Lung microvascular endothelial cell (primary cell): ENCODE results near the gene FAHD2A. TPM values are rescaled to one million over a fixed set of nuclear protein-coding genes. Genes with fewer than 3 reads are reported as not detected.
A peak's percentile ranks its signal among the peaks of the same experiment; 100 is the strongest.
"Not testable (repeated sequence)": the region's sequence is repeated elsewhere in the genome, so short reads cannot be mapped to it uniquely, and the experiment has no call there.

ENCODE experiments used
- DNase-seq, 2 donors: peaks; one replicate each; pipeline versions ENCODE4 v3.0.0 to v3.0.0-alpha.2; 2010; ENCODE audit warnings: low read depth in 2 of 2
- total RNA-seq: library from RNA; depleted of rRNA; stranded (reverse); fragments of >200 nt; gene quantifications from 2 replicates; pipeline ENCODE4 v1.2.1, GENCODE V29; 2014

The FAHD2A gene
- total RNA-seq, 1 donor from 2014 or later, result 19.8 TPM

- DNase-seq, result peak; percentile 36 to 62
Observed at GRCh38 chr2:95389245-95390119, 13.0 kb upstream of the FAHD2A start.

- no peak for DNase-seq
Observed at GRCh38 chr2:95390272-95390880, 12.1 kb upstream of the FAHD2A start.

GRCh38 chr2:95390881-95391321, 11.6 kb upstream of the FAHD2A start:
- DNase-seq, result no peak

DNA sequence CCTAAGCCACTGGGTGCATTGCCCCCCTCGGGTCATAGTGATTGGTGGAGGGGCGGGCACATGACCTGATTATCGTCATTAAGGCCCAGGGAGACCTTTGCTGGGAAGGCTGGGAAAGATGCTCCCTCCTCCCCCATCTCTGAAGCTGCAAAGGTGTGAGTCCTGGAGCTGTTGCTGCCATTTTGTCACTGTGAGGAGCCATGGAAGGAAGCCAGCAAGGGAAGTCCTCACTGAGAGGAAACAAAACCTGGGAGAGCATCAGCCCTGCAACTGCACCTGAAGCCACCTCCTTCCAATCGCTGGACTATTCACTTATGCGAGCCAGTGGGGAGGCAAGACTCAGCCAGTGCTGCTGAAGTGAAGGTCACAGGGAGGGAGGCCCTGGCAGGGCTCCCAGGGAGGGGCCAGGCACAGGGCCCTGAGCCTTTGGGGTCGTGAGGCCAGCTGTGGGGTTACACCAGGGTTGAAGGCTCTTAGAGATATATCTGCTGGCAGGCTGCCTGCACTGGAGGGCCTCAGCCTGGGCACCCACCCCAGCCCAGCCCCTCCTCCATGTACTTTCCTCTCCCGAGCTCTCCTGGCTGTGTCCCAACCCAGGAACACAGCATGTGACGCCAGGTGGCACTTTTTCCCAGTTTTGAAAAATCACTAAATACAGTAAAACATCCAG, 10.7 kb upstream of the FAHD2A start:
- no peak for DNase-seq

- no peak for DNase-seq
Observed at GRCh38 chr2:95392320-95392719, 10.2 kb upstream of the FAHD2A start.

DNA sequence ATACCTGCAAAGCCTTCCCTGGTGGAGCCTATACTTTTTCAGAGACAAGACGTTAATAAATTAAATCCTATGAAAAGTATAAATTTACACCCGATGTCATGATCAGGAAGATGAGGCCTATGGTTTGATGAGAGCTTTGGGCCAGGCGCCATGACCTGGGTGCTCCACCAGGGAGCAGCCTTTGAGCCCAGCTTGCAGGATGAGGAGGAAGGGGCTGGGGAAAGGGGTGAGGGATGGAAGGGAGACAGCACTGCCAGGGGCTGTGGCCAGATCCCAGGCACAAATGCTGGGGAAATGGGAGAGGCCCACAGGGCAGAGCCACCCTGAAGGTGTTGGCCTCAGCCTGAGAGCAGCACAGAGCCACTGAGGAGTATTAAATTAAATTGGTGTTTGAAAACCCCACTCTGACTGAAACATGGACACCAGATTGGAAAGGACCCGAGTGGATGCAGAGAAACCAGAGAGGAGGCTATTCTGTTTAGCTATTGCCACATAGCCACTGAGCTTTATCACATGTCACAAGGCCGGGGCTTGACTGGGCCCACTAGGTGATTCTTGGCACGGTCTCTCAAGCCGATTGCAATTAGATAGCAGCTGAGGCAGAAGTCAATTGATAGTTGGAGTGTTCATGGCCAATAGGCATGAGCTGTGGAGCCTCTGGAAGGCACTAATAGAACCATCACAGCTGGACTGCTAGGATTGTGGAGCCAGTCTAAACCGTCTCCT, 9.6 kb upstream of the FAHD2A start:
- no peak for DNase-seq

DNA sequence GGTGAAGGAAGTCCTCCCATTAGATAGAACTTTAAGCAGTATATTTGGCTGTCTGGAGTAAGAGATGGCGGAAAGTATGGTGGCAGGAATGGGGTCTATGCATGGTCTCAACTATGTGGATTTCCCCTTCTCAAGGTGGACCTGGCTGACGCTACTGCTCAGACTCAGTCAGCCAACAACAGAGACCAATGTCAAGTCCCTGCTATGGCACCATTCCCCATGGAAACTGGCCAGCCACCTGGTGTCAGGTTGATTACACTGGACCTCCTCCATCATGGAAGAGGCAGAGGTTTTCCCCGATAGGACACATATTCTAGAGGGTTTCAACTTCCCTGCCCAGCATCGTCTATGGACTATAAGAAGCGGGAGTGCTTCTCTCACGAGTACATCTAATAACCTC, 8.6 kb upstream of the FAHD2A start:
- DNase-seq, result no peak

DNA sequence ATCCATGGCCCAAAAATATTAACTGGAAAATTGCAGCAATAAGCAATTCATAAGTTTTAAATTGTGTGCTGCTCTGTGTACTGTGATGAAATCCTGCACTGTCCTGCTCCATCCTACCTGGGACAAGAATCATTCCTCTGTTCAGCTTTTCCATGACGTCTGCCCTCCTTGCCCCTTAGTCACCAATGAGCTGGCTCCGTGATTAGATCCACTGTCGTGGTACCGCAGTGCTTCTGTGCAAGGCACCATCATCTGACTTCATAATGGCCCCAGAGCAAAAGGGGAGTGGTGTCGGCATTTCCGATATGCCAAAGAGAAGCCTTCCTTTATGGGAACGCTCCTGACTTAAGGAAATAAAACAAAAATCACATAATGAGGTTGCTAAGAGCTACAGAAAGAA, 3.4 kb upstream of the FAHD2A start:
- DNase-seq, result no peak

- no peak for DNase-seq
Observed at GRCh38 chr2:95401480-95401879, 1.0 kb upstream of the FAHD2A start.

GRCh38 chr2:95402004-95402369, 521 bp upstream of the FAHD2A start:
- DNase-seq, result not testable (repeated sequence)

GRCh38 chr2:95403204-95403721, 755 bp downstream of the FAHD2A start:
- peak; percentile 37 to 48 for DNase-seq

DNA sequence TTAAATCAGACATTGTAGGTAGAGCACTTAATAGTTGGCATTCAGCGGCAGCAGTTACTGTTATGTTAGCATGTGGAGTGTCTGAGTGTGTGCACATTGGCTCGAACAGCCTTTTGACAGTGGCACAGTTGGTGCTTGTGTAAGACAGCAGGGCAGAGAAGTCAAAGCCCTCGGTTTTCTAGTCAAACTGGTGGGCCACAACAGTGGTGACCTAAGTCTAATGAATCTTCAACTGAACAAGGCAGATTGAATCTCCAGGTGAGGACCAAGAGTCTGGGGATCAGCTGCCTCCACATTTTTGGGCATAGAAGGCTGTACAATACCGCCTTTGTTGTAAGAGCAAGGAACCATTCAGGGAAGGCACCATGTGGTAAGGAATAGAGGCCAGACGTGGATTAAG, 1.3 kb downstream of the FAHD2A start:
- not testable (repeated sequence) for DNase-seq

- DNase-seq, result not testable (repeated sequence)
Observed at GRCh38 chr2:95404676-95405075, 2.2 kb downstream of the FAHD2A start.

- peak in 1 of 2 donors; percentile 20 for DNase-seq
Observed at GRCh38 chr2:95411239-95411638, 8.7 kb downstream of the FAHD2A start.

DNA sequence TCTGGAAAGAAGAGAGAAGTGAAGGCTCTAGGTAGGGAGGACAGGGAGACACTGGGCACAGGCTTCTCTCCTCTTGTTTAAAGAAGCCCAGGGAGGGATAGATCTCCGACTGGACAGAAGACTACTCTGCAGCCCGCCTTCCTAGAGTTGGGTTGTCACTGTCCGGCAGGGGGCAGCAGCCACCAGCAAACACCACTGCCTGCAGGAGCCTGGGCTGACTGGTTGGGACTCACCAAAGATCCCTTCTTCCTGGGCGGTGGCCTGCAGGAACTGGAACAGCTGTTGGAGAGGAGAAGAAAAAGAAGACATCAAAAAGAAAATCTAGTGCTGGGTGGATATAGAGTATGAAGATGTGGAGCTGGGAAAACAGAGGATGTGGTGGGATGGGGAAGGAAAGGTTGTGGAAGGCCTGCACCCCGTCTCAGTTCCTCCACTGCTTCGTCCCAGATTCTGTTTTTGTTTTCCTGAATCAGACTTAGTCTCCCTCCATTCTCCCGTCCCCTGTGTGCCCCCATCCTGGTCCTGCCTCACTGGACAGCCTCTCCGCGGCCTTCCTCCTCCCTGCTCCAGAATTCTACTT, 11.6 kb downstream of the FAHD2A start:
- peak; percentile 73 to 78 for DNase-seq

DNA sequence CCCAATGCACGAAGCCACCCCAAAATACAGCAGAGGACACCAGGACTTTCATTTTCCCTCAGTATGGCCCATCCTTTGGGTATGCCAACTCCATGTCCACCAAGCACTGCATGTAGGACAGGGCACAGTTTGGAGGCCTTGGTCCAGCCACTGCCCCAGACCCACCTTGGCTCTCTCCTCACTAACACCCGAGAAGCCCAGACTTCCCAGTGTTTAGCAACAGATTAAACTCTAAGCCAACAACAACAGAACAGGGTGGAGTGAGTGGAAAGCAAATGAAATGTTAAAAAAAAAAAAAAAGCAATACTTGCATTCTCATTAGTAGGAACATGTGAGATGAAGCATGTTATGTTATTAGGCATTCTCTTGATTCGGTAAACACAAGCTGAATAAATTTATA, 12.6 kb downstream of the FAHD2A start:
- DNase-seq, result not testable (repeated sequence)

DNA sequence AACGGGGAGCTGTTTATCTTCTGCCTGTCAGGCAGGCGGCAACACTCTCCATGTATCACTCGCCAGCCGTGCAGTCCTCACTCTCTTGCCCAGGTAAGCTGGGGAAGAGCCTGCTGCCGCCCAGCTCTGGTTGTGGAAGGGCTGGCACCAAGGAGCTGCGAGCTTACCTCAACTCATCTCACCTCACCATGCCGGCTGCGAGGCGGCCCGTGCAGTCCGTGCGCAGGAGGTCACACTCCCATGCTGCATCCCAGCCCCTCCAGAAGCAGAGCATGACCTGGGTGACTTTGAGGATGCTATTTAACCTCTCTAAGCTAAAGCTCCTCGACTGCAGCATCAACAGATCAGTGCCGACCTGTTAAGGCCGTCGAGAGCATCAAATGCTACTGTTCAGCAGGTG, 13.1 kb downstream of the FAHD2A start:
- not testable (repeated sequence) for DNase-seq

- DNase-seq, result not testable (repeated sequence)
Observed at GRCh38 chr2:95427196-95427867, 24.8 kb downstream of the FAHD2A start.

DNA sequence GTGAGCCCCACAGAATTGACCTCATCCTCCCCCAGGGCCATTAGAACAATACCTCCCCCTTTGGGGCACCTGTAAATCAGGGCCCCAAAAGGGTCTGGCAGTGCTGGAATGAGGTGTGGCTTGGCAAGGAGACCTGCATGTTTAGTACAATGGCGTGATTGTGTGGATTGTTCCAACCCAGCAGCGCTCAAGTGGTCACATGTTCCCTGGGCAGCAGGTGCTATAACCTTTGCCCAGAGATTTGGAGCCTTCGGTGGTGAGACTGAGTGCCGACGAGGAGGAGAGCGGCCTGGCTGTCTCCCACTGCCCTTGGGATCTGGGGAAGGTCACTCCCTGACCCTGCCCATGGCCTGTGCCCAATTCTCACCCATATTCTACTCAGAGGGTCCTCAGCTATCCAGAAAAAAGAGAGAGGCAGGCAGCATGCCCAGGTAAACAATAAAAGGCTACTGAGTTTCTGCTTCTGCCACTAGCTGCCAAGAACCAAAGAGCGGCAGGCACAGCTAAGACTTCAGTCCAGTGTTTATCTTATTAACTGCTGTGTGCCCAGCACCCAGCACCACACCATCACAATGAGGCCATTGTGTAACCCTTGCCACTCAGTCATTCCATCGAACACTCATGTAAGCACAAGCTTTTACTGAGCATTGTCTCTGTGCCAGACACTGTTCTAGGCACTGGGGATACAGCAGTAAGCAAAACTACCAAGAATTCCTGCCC, 27.4 kb downstream of the FAHD2A start:
- DNase-seq, result not testable (repeated sequence)

DNA sequence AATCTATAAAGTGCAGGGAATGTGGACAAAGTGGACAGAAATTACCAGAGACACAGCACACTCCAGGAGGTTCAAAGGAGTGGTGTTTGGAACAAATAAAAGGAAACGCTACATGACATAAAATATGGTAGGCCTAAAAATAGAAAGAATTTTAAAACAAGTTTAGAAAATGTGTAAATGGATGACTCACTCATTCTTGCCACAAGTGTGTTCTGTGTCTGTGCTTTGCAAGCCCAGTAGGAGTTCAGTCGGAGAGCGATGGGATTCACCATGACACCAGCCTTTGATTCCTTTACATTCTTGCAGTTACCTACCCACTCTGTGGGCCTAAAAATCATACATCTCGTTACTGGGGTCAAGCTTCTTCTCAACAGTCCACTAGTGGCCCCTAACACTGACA, 30.9 kb downstream of the FAHD2A start:
- not testable (repeated sequence) for DNase-seq
